Measurements from ENCODE around the gene STAC3.

The STAC3 gene

DNA sequence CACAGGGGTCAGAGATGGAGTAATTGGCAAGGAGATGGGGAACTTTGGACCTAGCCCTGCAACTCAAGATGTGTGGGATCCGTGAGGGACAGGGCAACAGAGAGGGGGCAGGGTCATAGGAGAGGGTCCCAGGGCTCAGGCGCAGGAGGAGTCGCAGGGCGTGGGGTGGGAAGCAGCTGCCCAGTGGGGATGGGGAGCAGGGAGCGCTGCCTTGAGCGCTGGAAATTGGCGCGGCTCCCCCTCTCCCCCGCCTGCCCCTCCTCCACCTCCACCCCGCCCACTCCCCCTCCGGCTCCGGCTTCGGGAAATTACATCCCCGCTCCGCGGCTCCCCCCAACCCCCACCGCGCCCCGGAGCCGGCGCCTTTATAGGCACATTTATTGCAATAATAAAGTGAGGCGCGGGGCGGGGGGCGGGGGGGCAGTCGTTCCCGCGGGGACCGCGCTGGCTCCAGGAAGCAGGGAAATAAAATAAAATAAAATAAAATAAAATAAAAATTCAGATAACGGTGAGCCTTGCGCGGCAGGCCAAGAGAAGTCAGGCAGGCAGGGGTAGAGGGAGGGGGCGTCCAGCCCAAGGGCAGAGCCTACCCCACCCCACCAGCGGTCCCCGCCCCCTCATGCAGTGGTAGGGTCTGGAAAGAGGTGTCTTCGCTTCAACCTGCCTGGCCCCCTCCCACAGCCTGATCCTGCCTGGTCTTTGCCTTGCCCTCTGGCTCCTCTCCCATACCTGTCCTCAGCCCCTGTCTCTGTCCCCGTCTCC lies 30.8 kb downstream of the STAC3 start (continued):
- TF ChIP-seq, protein P1, sequence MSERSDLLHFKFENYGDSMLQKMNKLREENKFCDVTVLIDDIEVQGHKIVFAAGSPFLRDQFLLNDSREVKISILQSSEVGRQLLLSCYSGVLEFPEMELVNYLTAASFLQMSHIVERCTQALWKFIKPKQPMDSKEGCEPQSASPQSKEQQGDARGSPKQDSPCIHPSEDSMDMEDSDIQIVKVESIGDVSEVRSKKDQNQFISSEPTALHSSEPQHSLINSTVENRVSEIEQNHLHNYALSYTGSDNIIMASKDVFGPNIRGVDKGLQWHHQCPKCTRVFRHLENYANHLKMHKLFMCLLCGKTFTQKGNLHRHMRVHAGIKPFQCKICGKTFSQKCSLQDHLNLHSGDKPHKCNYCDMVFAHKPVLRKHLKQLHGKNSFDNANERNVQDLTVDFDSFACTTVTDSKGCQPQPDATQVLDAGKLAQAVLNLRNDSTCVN (tag by site-specific recombination; optimal IDR thresholded peaks at IDR 0.05), result peak; percentile 6
- peak; percentile 64; the same call in 1 of the 2 replicates for TF ChIP-seq ZFHX2 (tag by site-specific recombination; conservative IDR thresholded peaks at IDR 0.05)
- TF ChIP-seq ZFP41 (tag by site-specific recombination; IDR thresholded peaks at IDR 0.05; ENCODE audit: borderline replicate concordance), result no peak
- TF ChIP-seq, protein P2, sequence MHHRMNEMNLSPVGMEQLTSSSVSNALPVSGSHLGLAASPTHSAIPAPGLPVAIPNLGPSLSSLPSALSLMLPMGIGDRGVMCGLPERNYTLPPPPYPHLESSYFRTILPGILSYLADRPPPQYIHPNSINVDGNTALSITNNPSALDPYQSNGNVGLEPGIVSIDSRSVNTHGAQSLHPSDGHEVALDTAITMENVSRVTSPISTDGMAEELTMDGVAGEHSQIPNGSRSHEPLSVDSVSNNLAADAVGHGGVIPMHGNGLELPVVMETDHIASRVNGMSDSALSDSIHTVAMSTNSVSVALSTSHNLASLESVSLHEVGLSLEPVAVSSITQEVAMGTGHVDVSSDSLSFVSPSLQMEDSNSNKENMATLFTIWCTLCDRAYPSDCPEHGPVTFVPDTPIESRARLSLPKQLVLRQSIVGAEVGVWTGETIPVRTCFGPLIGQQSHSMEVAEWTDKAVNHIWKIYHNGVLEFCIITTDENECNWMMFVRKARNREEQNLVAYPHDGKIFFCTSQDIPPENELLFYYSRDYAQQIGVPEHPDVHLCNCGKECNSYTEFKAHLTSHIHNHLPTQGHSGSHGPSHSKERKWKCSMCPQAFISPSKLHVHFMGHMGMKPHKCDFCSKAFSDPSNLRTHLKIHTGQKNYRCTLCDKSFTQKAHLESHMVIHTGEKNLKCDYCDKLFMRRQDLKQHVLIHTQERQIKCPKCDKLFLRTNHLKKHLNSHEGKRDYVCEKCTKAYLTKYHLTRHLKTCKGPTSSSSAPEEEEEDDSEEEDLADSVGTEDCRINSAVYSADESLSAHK (tag by site-specific recombination; IDR thresholded peaks at IDR 0.05), result no peak
- no peak for TF ChIP-seq ZNF140 (tag by site-specific recombination; IDR thresholded peaks at IDR 0.05)
- TF ChIP-seq, protein P3, sequence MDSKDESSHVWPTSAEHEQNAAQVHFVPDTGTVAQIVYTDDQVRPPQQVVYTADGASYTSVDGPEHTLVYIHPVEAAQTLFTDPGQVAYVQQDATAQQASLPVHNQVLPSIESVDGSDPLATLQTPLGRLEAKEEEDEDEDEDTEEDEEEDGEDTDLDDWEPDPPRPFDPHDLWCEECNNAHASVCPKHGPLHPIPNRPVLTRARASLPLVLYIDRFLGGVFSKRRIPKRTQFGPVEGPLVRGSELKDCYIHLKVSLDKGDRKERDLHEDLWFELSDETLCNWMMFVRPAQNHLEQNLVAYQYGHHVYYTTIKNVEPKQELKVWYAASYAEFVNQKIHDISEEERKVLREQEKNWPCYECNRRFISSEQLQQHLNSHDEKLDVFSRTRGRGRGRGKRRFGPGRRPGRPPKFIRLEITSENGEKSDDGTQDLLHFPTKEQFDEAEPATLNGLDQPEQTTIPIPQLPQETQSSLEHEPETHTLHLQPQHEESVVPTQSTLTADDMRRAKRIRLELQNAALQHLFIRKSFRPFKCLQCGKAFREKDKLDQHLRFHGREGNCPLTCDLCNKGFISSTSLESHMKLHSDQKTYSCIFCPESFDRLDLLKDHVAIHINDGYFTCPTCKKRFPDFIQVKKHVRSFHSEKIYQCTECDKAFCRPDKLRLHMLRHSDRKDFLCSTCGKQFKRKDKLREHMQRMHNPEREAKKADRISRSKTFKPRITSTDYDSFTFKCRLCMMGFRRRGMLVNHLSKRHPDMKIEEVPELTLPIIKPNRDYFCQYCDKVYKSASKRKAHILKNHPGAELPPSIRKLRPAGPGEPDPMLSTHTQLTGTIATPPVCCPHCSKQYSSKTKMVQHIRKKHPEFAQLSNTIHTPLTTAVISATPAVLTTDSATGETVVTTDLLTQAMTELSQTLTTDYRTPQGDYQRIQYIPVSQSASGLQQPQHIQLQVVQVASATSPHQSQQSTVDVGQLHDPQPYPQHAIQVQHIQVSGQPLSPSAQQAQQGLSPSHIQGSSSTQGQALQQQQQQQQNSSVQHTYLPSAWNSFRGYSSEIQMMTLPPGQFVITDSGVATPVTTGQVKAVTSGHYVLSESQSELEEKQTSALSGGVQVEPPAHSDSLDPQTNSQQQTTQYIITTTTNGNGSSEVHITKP (tag by site-specific recombination; IDR thresholded peaks at IDR 0.05), result peak; percentile 95
- TF ChIP-seq, protein P4, sequence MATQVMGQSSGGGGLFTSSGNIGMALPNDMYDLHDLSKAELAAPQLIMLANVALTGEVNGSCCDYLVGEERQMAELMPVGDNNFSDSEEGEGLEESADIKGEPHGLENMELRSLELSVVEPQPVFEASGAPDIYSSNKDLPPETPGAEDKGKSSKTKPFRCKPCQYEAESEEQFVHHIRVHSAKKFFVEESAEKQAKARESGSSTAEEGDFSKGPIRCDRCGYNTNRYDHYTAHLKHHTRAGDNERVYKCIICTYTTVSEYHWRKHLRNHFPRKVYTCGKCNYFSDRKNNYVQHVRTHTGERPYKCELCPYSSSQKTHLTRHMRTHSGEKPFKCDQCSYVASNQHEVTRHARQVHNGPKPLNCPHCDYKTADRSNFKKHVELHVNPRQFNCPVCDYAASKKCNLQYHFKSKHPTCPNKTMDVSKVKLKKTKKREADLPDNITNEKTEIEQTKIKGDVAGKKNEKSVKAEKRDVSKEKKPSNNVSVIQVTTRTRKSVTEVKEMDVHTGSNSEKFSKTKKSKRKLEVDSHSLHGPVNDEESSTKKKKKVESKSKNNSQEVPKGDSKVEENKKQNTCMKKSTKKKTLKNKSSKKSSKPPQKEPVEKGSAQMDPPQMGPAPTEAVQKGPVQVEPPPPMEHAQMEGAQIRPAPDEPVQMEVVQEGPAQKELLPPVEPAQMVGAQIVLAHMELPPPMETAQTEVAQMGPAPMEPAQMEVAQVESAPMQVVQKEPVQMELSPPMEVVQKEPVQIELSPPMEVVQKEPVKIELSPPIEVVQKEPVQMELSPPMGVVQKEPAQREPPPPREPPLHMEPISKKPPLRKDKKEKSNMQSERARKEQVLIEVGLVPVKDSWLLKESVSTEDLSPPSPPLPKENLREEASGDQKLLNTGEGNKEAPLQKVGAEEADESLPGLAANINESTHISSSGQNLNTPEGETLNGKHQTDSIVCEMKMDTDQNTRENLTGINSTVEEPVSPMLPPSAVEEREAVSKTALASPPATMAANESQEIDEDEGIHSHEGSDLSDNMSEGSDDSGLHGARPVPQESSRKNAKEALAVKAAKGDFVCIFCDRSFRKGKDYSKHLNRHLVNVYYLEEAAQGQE (tag by site-specific recombination; IDR thresholded peaks at IDR 0.05), result no peak
- TF ChIP-seq GLIS2 (tag by site-specific recombination; IDR thresholded peaks at IDR 0.05), result peak; percentile 64; the same call in 1 of the 2 replicates
- TF ChIP-seq ZBTB7A (tag by site-specific recombination; IDR thresholded peaks at IDR 0.05; ENCODE audit: low read depth), result 0 out of 2 replicates have a peak, but pooled peaks have one; percentile 29
- no peak for TF ChIP-seq IKZF3 (tag by site-specific recombination; IDR thresholded peaks at IDR 0.05)
- TF ChIP-seq ZNF221 (tag by site-specific recombination; IDR thresholded peaks at IDR 0.05; ENCODE audit: borderline replicate concordance), result no peak
- TF ChIP-seq, protein P5, sequence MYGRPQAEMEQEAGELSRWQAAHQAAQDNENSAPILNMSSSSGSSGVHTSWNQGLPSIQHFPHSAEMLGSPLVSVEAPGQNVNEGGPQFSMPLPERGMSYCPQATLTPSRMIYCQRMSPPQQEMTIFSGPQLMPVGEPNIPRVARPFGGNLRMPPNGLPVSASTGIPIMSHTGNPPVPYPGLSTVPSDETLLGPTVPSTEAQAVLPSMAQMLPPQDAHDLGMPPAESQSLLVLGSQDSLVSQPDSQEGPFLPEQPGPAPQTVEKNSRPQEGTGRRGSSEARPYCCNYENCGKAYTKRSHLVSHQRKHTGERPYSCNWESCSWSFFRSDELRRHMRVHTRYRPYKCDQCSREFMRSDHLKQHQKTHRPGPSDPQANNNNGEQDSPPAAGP (tag by site-specific recombination; IDR thresholded peaks at IDR 0.05), result 0 out of 2 replicates have a peak, but pooled peaks have one; percentile 18
- no peak for TF ChIP-seq HOXA7 (CRISPR knock-in tag; IDR thresholded peaks at IDR 0.05; ENCODE audit: borderline replicate concordance)
- no peak for TF ChIP-seq ZNF426 (tag by site-specific recombination; IDR thresholded peaks at IDR 0.05)
- no peak for TF ChIP-seq ZNF776 (tag by site-specific recombination; IDR thresholded peaks at IDR 0.05; ENCODE audit: borderline replicate concordance)
- TF ChIP-seq, protein P6, sequence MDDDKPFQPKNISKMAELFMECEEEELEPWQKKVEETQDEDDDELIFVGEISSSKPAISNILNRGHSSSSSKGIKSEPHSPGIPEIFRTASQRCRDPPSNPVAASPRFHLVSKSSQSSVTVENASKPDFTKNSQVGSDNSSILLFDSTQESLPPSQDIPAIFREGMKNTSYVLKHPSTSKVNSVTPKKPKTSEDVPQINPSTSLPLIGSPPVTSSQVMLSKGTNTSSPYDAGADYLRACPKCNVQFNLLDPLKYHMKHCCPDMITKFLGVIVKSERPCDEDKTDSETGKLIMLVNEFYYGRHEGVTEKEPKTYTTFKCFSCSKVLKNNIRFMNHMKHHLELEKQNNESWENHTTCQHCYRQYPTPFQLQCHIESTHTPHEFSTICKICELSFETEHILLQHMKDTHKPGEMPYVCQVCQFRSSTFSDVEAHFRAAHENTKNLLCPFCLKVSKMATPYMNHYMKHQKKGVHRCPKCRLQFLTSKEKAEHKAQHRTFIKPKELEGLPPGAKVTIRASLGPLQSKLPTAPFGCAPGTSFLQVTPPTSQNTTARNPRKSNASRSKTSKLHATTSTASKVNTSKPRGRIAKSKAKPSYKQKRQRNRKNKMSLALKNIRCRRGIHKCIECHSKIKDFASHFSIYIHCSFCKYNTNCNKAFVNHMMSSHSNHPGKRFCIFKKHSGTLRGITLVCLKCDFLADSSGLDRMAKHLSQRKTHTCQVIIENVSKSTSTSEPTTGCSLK (tag by site-specific recombination; IDR thresholded peaks at IDR 0.05), result no peak
- TF ChIP-seq ZNF626 (tag by site-specific recombination; IDR thresholded peaks at IDR 0.05), result no peak
- TF ChIP-seq ZNF501 (tag by site-specific recombination; IDR thresholded peaks at IDR 0.05), result no peak

All from HEK293 (cell line).